GM18520 (cell line): Measurements from ENCODE around the gene HPCAL1.
"Not testable (repeated sequence)": the region's sequence is repeated elsewhere in the genome, so short reads cannot be mapped to it uniquely, and the experiment has no call there.

Source experiments
- ATAC-seq: cut with Tn5 transposase; IDR thresholded peaks from one replicate; pipeline ENCODE4 v1.9.1; 2021; ENCODE audit not compliant: unreplicated experiment

HPCAL1 gene

GRCh38 chr2:10452956-10453904 is 150.5 kb downstream of the HPCAL1 start:
- no peak for ATAC-seq

GRCh38 chr2:10453905-10454298 is 151.2 kb downstream of the HPCAL1 start:
- no peak for ATAC-seq

GRCh38 chr2:10454505-10454904 is 151.8 kb downstream of the HPCAL1 start:
- no peak for ATAC-seq

- not testable (repeated sequence) for ATAC-seq
These were observed 154.5 kb downstream of the HPCAL1 start for GRCh38 chr2:10457195-10457594.

- no peak for ATAC-seq
These were observed 155.3 kb downstream of the HPCAL1 start for GRCh38 chr2:10457846-10458598.

- ATAC-seq = no peak
These were observed 157.7 kb downstream of the HPCAL1 start for GRCh38 chr2:10460366-10460796.

GRCh38 chr2:10462178-10463083 is 159.7 kb downstream of the HPCAL1 start:
- ATAC-seq = no peak

GRCh38 chr2:10465910-10466309 is 163.2 kb downstream of the HPCAL1 start:
- no peak for ATAC-seq

GRCh38 chr2:10466801-10467200 is 164.1 kb downstream of the HPCAL1 start:
- ATAC-seq = no peak

GRCh38 chr2:10467401-10467800 is 164.7 kb downstream of the HPCAL1 start:
- ATAC-seq = no peak

GRCh38 chr2:10469301-10469700 is 166.6 kb downstream of the HPCAL1 start:
- ATAC-seq = no peak

- ATAC-seq = no peak
These were observed 167.4 kb downstream of the HPCAL1 start for GRCh38 chr2:10469955-10470608.

- ATAC-seq = no peak
These were observed 168.4 kb downstream of the HPCAL1 start for GRCh38 chr2:10471046-10471571.

GRCh38 chr2:10471955-10472354 is 169.3 kb downstream of the HPCAL1 start:
- ATAC-seq = no peak

GRCh38 chr2:10473121-10473756 is 170.5 kb downstream of the HPCAL1 start:
- ATAC-seq = no peak

GRCh38 chr2:10475221-10475722 is 172.6 kb downstream of the HPCAL1 start:
- no peak for ATAC-seq

GRCh38 chr2:10475811-10476660 is 173.3 kb downstream of the HPCAL1 start:
- ATAC-seq = no peak

GRCh38 chr2:10476723-10477442 is 174.2 kb downstream of the HPCAL1 start:
- no peak for ATAC-seq
